ENCODE data around the gene HINFP.
"Not testable (repeated sequence)": the region's sequence is repeated elsewhere in the genome, so short reads cannot be mapped to it uniquely, and the experiment has no call there.

Gene HINFP

DNA sequence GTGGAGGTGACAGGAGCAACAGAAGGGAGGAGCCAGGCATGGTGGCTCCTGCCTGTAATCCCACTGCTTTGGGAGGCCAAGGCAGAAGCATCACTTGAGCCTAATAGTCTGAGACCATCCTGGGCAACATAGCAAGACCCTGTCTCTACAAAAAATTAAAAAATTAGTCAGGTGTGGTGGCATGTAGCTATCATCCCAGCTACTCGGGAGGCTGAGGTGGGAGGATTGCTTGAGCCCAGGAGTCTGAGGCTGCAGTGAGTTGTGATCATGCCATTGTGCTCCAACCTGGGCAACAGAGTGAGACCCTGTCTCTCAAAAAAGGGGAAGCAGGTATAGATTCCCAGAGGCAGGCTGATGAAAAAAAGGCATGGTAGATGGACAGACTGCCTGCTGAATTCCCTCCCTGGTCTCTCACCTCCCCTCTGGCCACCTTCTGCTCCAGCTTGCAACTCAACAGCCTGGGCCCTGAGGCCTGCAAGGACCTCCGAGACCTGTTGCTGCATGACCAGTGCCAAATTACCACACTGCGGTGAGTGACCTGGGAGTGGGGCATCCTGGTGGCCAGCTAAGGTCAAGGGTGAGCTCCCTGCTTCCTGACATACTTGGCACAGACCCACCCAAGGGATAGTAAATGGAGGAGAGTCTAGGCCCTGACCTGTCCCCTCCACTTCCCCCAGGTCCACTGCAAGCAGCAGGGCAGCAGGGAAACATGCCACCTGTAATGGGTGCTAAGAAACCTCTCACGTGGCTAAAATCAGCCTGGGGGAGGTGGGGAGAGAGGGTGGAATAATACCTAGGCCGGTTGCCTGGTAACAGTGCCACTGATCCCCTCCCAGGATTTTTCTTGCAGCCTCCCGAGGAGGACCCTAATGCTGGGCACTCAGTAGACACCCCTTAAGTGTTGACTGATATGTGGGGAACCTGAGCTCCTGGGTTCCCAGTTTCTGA, 59.6 kb downstream of the HINFP start:
- DNase-seq: no peak
- H3K27ac Mint-ChIP-seq: no peak overlapping the region

DNA sequence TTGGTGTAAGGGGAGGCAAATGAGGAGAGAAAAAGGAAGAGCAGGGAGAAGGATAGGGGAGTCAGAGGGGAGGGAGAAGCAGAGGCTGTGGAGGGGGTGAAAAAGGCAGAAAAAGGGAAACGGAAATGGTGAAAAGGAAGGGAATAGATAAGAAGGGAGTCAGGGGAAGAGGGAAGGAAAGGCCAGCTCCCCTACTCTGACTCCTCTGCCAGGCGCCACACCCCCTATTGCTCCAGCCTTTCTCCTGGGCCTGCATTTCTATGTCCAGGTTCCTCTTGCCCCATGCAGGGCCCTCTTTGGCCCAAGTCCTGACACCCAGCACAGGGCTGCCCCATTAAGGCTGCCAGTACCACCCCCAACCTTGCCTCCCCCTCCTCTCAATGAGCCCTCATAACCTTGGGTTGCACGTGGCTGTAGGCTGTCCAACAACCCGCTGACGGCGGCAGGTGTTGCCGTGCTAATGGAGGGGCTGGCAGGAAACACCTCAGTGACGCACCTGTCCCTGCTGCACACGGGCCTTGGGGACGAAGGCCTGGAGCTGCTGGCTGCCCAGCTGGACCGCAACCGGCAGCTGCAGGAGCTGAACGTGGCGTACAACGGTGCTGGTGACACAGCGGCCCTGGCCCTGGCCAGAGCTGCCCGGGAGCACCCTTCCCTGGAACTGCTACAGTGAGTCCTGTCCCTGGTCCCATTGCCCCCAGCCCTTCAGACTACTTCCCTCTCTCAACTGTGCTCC, 60.5 kb downstream of the HINFP start:
- DNase-seq: no peak
- Mint-ChIP-seq H3K4me1 (ENCODE audit: low read depth in 2 of 2) (no peaks in the 10 kb centered on the region), H3K27ac (no peak overlapping the region), H3K36me3 (ENCODE audit: insufficient read depth) (peaks cover 20% of the 10 kb centered on the region), H3K27me3 (peaks cover 11 to 18% of the 10 kb centered on the region in 2 donors), H3K9me3 (no peaks in the 10 kb centered on the region), H3K4me3 (no peak overlapping the region)
- ATAC-seq (replicated peaks): no peak

More for the DNA sequence above, 59.6 kb downstream of the HINFP start:
- Mint-ChIP-seq H3K4me3 (no peak overlapping the region), H3K9me3 (no peaks in the 10 kb centered on the region), H3K27me3 (peaks cover 2 to 10% of the 10 kb centered on the region in 2 donors), H3K4me1 (ENCODE audit: low read depth in 2 of 2) (no peaks in the 10 kb centered on the region), H3K36me3 (ENCODE audit: insufficient read depth) (peaks cover 20% of the 10 kb centered on the region)
- ATAC-seq (replicated peaks): no peak

DNA sequence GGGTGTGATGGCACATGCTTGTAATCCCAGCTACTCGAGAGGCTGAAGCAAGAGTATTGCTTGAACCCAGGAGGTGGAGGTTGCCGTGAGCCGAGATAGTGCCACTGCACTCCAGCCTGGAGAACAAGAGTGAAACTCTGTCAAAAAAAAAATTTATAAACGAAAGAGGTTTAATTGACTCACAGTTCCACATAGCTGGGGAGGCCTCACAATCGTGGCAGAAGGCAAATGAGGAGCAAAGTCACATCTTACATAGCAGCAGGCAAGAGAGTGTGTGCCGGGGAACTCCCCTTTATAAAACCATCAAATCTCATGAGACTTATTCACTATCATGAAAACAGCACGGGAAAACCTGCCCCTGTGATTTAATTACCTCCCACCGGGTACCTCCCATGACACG, 63.0 kb downstream of the HINFP start:
- not testable (repeated sequence) for H3K27ac Mint-ChIP-seq; ATAC-seq (replicated peaks); H3K4me1 Mint-ChIP-seq (ENCODE audit: low read depth in 2 of 2); H3K9me3 Mint-ChIP-seq; H3K4me3 Mint-ChIP-seq; DNase-seq; H3K36me3 Mint-ChIP-seq (ENCODE audit: insufficient read depth)
- peaks cover 16 to 38% of the 10 kb centered on the region in 2 donors for H3K27me3 Mint-ChIP-seq
